Neural progenitor cell (in vitro differentiated cells): ENCODE measurements around the gene RMP24.

Experiments
- DNase-seq: peaks from one replicate; pipeline ENCODE4 v3.0.0-alpha.2; 2016; ENCODE audit warnings: low spot score
- H2AFZ ChIP-seq: fragments of 200-600 bp; sonication (generic); replicated peaks from 2 replicates; pipeline ENCODE4 v1.6.1; 2016; ENCODE audit warnings: antibody characterized with exemption
- H3F3A ChIP-seq: fragments of 200-600 bp; sonication (generic); 2 replicates; pipeline ENCODE4 v1.6.1; 2016; ENCODE audit warnings: antibody characterized with exemption, low read depth
- H3K27ac ChIP-seq: fragments of 200-600 bp; sonication (generic); 2 replicates; pipeline ENCODE4 v1.5.1; 2016; ENCODE audit warnings: mild to moderate bottlenecking
- H3K27me3 ChIP-seq: fragments of 200-600 bp; sonication (generic); 2 replicates; pipeline ENCODE4 v1.6.1; 2016; ENCODE audit warnings: mild to moderate bottlenecking, moderate library complexity
- H3K36me3 ChIP-seq: fragments of 200-600 bp; sonication (generic); 2 replicates; pipeline ENCODE4 v1.5.1; 2016
- H3K4me1 ChIP-seq: fragments of 200-600 bp; sonication (generic); 2 replicates; pipeline ENCODE4 v1.6.1; 2016; ENCODE audit warnings: mixed run types
- H3K4me2 ChIP-seq: fragments of 200-600 bp; sonication (generic); 2 replicates; pipeline ENCODE4 v1.6.1; 2016
- H3K4me3 ChIP-seq: fragments of 200-600 bp; sonication (generic); 2 replicates; pipeline ENCODE4 v1.5.1; 2016
- H3K79me2 ChIP-seq: fragments of 200-600 bp; sonication (generic); 2 replicates; pipeline ENCODE4 v1.6.1; 2016; ENCODE audit warnings: low read depth
- H3K9ac ChIP-seq: fragments of 200-600 bp; sonication (generic); 2 replicates; pipeline ENCODE4 v1.6.1; 2016
- H3K9me3 ChIP-seq: fragments of 200-600 bp; sonication (generic); 2 replicates; pipeline ENCODE4 v1.5.1; 2016; ENCODE audit warnings: low read depth
- H4K20me1 ChIP-seq: fragments of 200-600 bp; sonication (generic); 2 replicates; pipeline ENCODE4 v1.6.1; 2016; ENCODE audit warnings: low read depth
- H3K27ac Mint-ChIP-seq: 3 replicates; pipeline ENCODE4 v1.8.0; 2021; ENCODE audit warnings: mixed read lengths
- H3K27me3 Mint-ChIP-seq: 2 replicates; pipeline ENCODE4 v1.8.0; 2022; ENCODE audit warnings: low read depth, mild to moderate bottlenecking, inconsistent platforms, moderate library complexity, mixed read lengths; ENCODE audit not compliant: insufficient read depth
- H3K36me3 Mint-ChIP-seq: 3 replicates; pipeline ENCODE4 v1.8.0; 2021; ENCODE audit warnings: mixed read lengths
- H3K4me1 Mint-ChIP-seq: 3 replicates; pipeline ENCODE4 v1.8.0; 2021; ENCODE audit warnings: mixed read lengths
- H3K4me3 Mint-ChIP-seq: 3 replicates; pipeline ENCODE4 v1.8.0; 2021; ENCODE audit warnings: mild to moderate bottlenecking, moderate library complexity, mixed read lengths
- H3K9me3 Mint-ChIP-seq: 3 replicates; pipeline ENCODE4 v1.8.0; 2020; ENCODE audit warnings: mixed read lengths
- EZH2 ChIP-seq: fragments of 200-600 bp; sonication (generic); IDR thresholded peaks from 2 replicates; pipeline ENCODE4 v1.6.1; 2017; ENCODE audit warnings: antibody characterized with exemption, mild to moderate bottlenecking, moderate library complexity
- EZH2phosphoT487 ChIP-seq: fragments of 200-600 bp; sonication (generic); IDR thresholded peaks from 2 replicates; pipeline ENCODE4 v1.6.1; 2017; ENCODE audit warnings: antibody characterized with exemption
- TF ChIP-seq, protein P1 (sequence below): fragments of 200-600 bp; sonication (generic); IDR thresholded peaks from 2 replicates; pipeline ENCODE4 v1.5.1; 2017; ENCODE audit warnings: antibody characterized with exemption, mild to moderate bottlenecking

The RMP24 gene

DNA sequence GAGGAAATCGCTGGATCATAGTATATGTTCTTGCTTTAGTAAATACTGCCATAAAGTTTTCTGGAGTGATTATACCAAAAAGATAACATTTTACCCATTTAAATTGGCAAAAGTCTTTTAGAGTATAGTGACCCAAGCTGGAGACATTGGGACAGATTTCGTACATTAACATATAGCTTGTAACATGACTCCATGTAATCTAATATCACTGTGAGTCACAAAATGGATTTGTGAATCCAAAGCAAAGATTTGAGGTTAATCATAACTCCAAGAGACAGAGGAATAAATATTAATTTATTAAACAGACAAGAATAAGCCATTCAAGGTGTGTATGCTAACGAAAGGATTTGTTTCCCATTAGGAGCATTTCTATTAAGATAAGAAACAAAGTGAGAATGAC lies 45.0 kb upstream of the RMP24 start:
- Mint-ChIP-seq H3K27me3 (no peaks in the 10 kb centered on the region), H3K36me3 (no peaks in the 10 kb centered on the region), H3K4me1 (peaks cover 17% of the 10 kb centered on the region), H3K9me3 (peaks cover 7% of the 10 kb centered on the region), H3K4me3 (no peak overlapping the region), H3K27ac (no peak overlapping the region)
- peaks cover 27% of the 10 kb centered on the region for H3K27me3 ChIP-seq
- no peak overlapping the region for H3K4me2 ChIP-seq
- H3K4me1 ChIP-seq, result peaks cover 5% of the 10 kb centered on the region
- no peak overlapping the region for H2AFZ ChIP-seq
- TF ChIP-seq, protein P1, sequence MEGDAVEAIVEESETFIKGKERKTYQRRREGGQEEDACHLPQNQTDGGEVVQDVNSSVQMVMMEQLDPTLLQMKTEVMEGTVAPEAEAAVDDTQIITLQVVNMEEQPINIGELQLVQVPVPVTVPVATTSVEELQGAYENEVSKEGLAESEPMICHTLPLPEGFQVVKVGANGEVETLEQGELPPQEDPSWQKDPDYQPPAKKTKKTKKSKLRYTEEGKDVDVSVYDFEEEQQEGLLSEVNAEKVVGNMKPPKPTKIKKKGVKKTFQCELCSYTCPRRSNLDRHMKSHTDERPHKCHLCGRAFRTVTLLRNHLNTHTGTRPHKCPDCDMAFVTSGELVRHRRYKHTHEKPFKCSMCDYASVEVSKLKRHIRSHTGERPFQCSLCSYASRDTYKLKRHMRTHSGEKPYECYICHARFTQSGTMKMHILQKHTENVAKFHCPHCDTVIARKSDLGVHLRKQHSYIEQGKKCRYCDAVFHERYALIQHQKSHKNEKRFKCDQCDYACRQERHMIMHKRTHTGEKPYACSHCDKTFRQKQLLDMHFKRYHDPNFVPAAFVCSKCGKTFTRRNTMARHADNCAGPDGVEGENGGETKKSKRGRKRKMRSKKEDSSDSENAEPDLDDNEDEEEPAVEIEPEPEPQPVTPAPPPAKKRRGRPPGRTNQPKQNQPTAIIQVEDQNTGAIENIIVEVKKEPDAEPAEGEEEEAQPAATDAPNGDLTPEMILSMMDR, result no peak
- TF ChIP-seq EZH2phosphoT487 (no peak), EZH2 (no peak)
- H3K36me3 ChIP-seq, result no peaks in the 10 kb centered on the region
- no peak overlapping the region for H3K27ac ChIP-seq
- no peak for DNase-seq
- no peak overlapping the region for H3K4me3 ChIP-seq
- no peaks in the 10 kb centered on the region for H3K79me2 ChIP-seq
- H3K9ac ChIP-seq, result no peak overlapping the region
- no peaks in the 10 kb centered on the region for H3F3A ChIP-seq
- H3K9me3 ChIP-seq, result peaks cover 4% of the 10 kb centered on the region
- H4K20me1 ChIP-seq, result no peaks in the 10 kb centered on the region

DNA sequence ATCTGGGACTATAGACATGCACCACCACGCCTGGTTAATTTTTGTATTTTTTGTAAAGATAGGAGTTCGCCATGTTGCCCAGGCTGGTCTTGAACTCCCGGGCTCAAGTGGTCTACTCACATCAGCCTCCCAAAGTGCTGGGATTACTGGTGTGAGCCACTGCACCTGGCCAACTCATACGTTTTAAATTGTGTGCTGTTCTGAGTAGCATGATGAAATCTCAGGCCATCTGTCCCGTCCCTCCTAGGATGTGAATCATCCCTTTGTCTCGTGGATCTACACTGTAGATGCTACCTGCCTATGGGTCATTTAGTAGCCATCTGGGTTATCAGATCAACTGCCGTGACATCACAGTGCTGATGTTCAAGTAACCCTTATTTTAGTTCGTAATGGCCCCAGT lies 38.5 kb upstream of the RMP24 start:
- Histone ChIP-seq H4K20me1 (no peaks in the 10 kb centered on the region), H3K4me1 (no peaks in the 10 kb centered on the region), H3K27ac (no peak overlapping the region), H3F3A (no peaks in the 10 kb centered on the region), H2AFZ (no peak overlapping the region), H3K27me3 (no peaks in the 10 kb centered on the region), H3K9ac (no peak overlapping the region), H3K4me2 (no peak overlapping the region), H3K4me3 (no peak overlapping the region), H3K79me2 (no peaks in the 10 kb centered on the region), H3K9me3 (peaks cover 4% of the 10 kb centered on the region), H3K36me3 (no peaks in the 10 kb centered on the region)
- H3K9me3 Mint-ChIP-seq, result peaks cover 5% of the 10 kb centered on the region
- TF ChIP-seq EZH2phosphoT487 (no peak), EZH2 (no peak)
- TF ChIP-seq, protein P1, result no peak
- H3K27me3 Mint-ChIP-seq, result peaks cover 7% of the 10 kb centered on the region
- H3K4me1 Mint-ChIP-seq, result peaks cover 5% of the 10 kb centered on the region
- no peak overlapping the region for H3K4me3 Mint-ChIP-seq
- H3K27ac Mint-ChIP-seq, result no peak overlapping the region
- H3K36me3 Mint-ChIP-seq, result no peaks in the 10 kb centered on the region
- no peak for DNase-seq

DNA sequence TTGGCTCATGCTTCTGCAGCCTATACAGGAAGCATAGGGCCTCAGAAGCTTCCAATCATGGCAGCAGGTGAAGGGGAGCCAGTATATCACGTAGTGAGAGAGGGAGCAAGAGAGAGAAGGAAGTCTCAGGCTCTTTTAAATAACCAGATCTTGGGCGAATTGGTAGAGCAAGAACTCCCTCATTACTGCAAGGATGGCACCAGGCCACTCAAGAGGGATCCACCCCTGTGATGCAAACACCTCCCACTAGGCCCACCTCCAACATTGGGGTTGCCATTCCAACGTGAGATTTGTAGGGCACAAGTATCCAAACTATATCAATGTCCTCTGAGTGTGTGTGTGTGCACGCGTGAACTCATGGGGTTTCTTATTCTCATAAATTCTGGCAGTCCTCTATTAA lies 37.6 kb upstream of the RMP24 start:
- H3K27me3 Mint-ChIP-seq, result peaks cover 7% of the 10 kb centered on the region
- no peak overlapping the region for H3K9ac ChIP-seq
- no peak overlapping the region for H3K4me2 ChIP-seq
- no peak overlapping the region for H3K4me3 Mint-ChIP-seq
- TF ChIP-seq EZH2, result no peak
- no peak for TF ChIP-seq EZH2phosphoT487
- TF ChIP-seq, protein P1, result no peak
- H3K9me3 ChIP-seq, result peaks cover 4% of the 10 kb centered on the region
- H3K27ac ChIP-seq, result no peak overlapping the region
- no peaks in the 10 kb centered on the region for H3F3A ChIP-seq
- H4K20me1 ChIP-seq, result no peaks in the 10 kb centered on the region
- no peak overlapping the region for H3K27ac Mint-ChIP-seq
- no peaks in the 10 kb centered on the region for H3K79me2 ChIP-seq
- H3K9me3 Mint-ChIP-seq, result peaks cover 5% of the 10 kb centered on the region
- H2AFZ ChIP-seq, result no peak overlapping the region
- H3K4me3 ChIP-seq, result no peak overlapping the region
- H3K4me1 Mint-ChIP-seq, result peaks cover 5% of the 10 kb centered on the region
- H3K36me3 Mint-ChIP-seq, result no peaks in the 10 kb centered on the region
- no peaks in the 10 kb centered on the region for H3K4me1 ChIP-seq
- H3K36me3 ChIP-seq, result no peaks in the 10 kb centered on the region
- H3K27me3 ChIP-seq, result no peaks in the 10 kb centered on the region
- DNase-seq, result no peak

DNA sequence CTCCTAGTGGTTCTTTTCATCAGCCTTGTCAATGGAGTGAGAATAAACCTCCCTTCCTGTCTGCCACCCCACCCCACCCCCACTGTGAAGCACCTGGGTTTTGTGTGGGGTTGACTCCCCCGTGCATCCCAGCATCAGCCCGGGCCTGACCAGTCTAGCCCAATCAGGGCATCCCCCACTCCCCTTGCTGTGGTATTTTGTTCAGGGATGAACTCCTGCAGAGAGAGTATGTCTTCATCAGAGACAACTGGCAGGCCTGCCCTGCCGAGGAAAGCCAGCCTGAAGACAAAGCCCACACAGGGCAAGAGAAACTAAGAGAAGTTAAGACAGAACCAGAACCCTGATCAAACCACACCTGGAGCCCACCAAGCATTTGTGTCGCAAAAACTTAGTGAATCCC lies 36.7 kb upstream of the RMP24 start:
- no peak overlapping the region for H3K27ac Mint-ChIP-seq
- Histone ChIP-seq H3K4me2 (no peak overlapping the region), H3K36me3 (no peaks in the 10 kb centered on the region), H3K79me2 (no peaks in the 10 kb centered on the region), H3K4me1 (no peaks in the 10 kb centered on the region), H3K27me3 (no peaks in the 10 kb centered on the region), H3K27ac (no peak overlapping the region), H3F3A (no peaks in the 10 kb centered on the region), H3K4me3 (no peak overlapping the region), H2AFZ (no peak overlapping the region), H4K20me1 (no peaks in the 10 kb centered on the region), H3K9me3 (no peaks in the 10 kb centered on the region), H3K9ac (no peak overlapping the region)
- TF ChIP-seq, protein P1, result no peak
- TF ChIP-seq EZH2, result no peak
- no peak for TF ChIP-seq EZH2phosphoT487
- peaks cover 7% of the 10 kb centered on the region for H3K27me3 Mint-ChIP-seq
- peaks cover 2% of the 10 kb centered on the region for H3K9me3 Mint-ChIP-seq
- no peaks in the 10 kb centered on the region for H3K36me3 Mint-ChIP-seq
- peaks cover 5% of the 10 kb centered on the region for H3K4me1 Mint-ChIP-seq
- H3K4me3 Mint-ChIP-seq, result no peak overlapping the region
- DNase-seq, result no peak
